Measurements from ENCODE around the gene ERC2.

- TF ChIP-seq GATA2 (IDR thresholded peaks at IDR 0.05; ENCODE audit: low read depth, low read length): no peak
- TF ChIP-seq GATA3 (IDR thresholded peaks at IDR 0.05; ENCODE audit: low read depth, low read length): no peak
Measured at GRCh38 chr3:56197991-56198390, 270.3 kb downstream of the ERC2 start.

All from SH-SY5Y (cell line).